Esophagus (tissue), 2 donors: Measurements from ENCODE around the gene COG1. TPM values are rescaled to one million over a fixed set of nuclear protein-coding genes. Genes with fewer than 3 reads are reported as not detected.

Source experiments
- H3K27ac ChIP-seq, 2 donors: one replicate each; pipeline ENCODE4 v1.5.1; 2013; ENCODE audit warnings: low read depth in 2 of 2, mild to moderate bottlenecking in 2 of 2, inconsistent platforms in 1 of 2, low read length in 1 of 2, moderate library complexity in 1 of 2
- H3K27me3 ChIP-seq, 2 donors: one replicate each; pipeline ENCODE4 v1.6.1; 2013; ENCODE audit warnings: low read length in 2 of 2, control low read depth in 1 of 2, mild to moderate bottlenecking in 1 of 2; ENCODE audit not compliant: insufficient read depth in 2 of 2, control insufficient read depth in 1 of 2
- H3K36me3 ChIP-seq, 2 donors: one replicate each; pipeline ENCODE4 v1.6.1; 2013; ENCODE audit warnings: low read length in 1 of 2; ENCODE audit not compliant: control insufficient read depth in 2 of 2, insufficient read depth in 2 of 2
- H3K4me1 ChIP-seq, 2 donors: one replicate each; pipeline ENCODE4 v1.6.1; 2013; ENCODE audit warnings: low read length in 1 of 2; ENCODE audit not compliant: control insufficient read depth in 2 of 2, insufficient read depth in 2 of 2
- H3K4me3 ChIP-seq, 2 donors: one replicate each; pipeline ENCODE4 v1.5.1; 2013; ENCODE audit warnings: low read length in 2 of 2, mild to moderate bottlenecking in 2 of 2, low read depth in 1 of 2, moderate library complexity in 1 of 2
- H3K9me3 ChIP-seq, 2 donors: one replicate each; pipeline ENCODE4 v1.6.1; 2013; ENCODE audit warnings: mild to moderate bottlenecking in 2 of 2, low read depth in 1 of 2, low read length in 1 of 2, moderate library complexity in 1 of 2; ENCODE audit not compliant: control insufficient read depth in 2 of 2, insufficient read depth in 1 of 2
- WGBS, 2 donors: extraction: QIAGEN DNeasy Blood & Tissue Kit; methylation state at CpG; one replicate each; pipeline ENCODE4 v1.1.7; 2013; 5-methylcytosine and 5-hydroxymethylcytosine counted together
- polyA plus RNA-seq, 2 donors: library from polyadenylated mRNA; stranded (reverse); fragments of 200-250 nt; gene quantifications; one replicate each; pipeline ENCODE4 v1.2.3, GENCODE V29; 2013
- donor health status: healthy with polysubstance abuse.
- donor health status: Bipolar disorder and iron deficiency.

The COG1 gene
- polyA plus RNA-seq, 2 donors = 11.0 to 13.0 TPM

- H3K9me3 ChIP-seq = peaks cover 0 to 3% of the 10 kb centered on the region in 2 donors
- peak overlapping the region; percentile 42 to 47 for H3K27ac ChIP-seq
- H3K4me3 ChIP-seq = no peak overlapping the region
- WGBS, 2 donors = 67 to 78% methylated on average over 5 of the region's 5 CpGs
- H3K4me1 ChIP-seq = peaks cover 0 to 6% of the 10 kb centered on the region in 2 donors
- no peaks in the 10 kb centered on the region for H3K27me3 ChIP-seq
- H3K36me3 ChIP-seq = no peaks in the 10 kb centered on the region
These were observed 31.9 kb downstream of the COG1 start for GRCh38 chr17:73224663-73225305.

GRCh38 chr17:73226556-73227172, 33.8 kb downstream of the COG1 start:
- no peaks in the 10 kb centered on the region for H3K36me3 ChIP-seq
- peaks cover 0 to 6% of the 10 kb centered on the region in 2 donors for H3K4me1 ChIP-seq
- H3K27ac ChIP-seq = no peak overlapping the region
- no peak overlapping the region for H3K4me3 ChIP-seq
- no peaks in the 10 kb centered on the region for H3K27me3 ChIP-seq
- 59 to 66% methylated on average over 3 of the region's 3 CpGs for WGBS, 2 donors
- H3K9me3 ChIP-seq = peaks cover 0 to 3% of the 10 kb centered on the region in 2 donors

GRCh38 chr17:73227379-73227778, 34.5 kb downstream of the COG1 start:
- H3K36me3 ChIP-seq = no peaks in the 10 kb centered on the region
- no peaks in the 10 kb centered on the region for H3K27me3 ChIP-seq
- H3K4me3 ChIP-seq = no peak overlapping the region
- H3K27ac ChIP-seq = no peak overlapping the region
- peaks cover 0 to 3% of the 10 kb centered on the region in 2 donors for H3K9me3 ChIP-seq
- 58 to 70% methylated on average over 3 of the region's 3 CpGs for WGBS, 2 donors
- peaks cover 0 to 6% of the 10 kb centered on the region in 2 donors for H3K4me1 ChIP-seq

GRCh38 chr17:73227944-73228343, 35.1 kb downstream of the COG1 start:
- Histone ChIP-seq H3K36me3 (no peaks in the 10 kb centered on the region), H3K27ac (peak overlapping the region in 1 of 2 donors; percentile 47), H3K27me3 (no peaks in the 10 kb centered on the region), H3K4me1 (peaks cover 0 to 6% of the 10 kb centered on the region in 2 donors), H3K4me3 (no peak overlapping the region), H3K9me3 (peaks cover 0 to 3% of the 10 kb centered on the region in 2 donors)
- 62 to 72% methylated on average over 6 of the region's 6 CpGs for WGBS, 2 donors

GRCh38 chr17:73228748-73229236, 35.9 kb downstream of the COG1 start:
- Histone ChIP-seq H3K4me1 (peaks cover 0 to 11% of the 10 kb centered on the region in 2 donors), H3K27ac (peak overlapping the region in 1 of 2 donors; percentile 66), H3K27me3 (no peaks in the 10 kb centered on the region), H3K4me3 (no peak overlapping the region), H3K36me3 (no peaks in the 10 kb centered on the region), H3K9me3 (peaks cover 0 to 3% of the 10 kb centered on the region in 2 donors)
- WGBS, 2 donors = 0 to 4% methylated on average over 2 of the region's 2 CpGs

- 91 to 92% methylated on average over 6 of the region's 6 CpGs for WGBS, 2 donors
- Histone ChIP-seq H3K27ac (no peak overlapping the region), H3K36me3 (no peaks in the 10 kb centered on the region), H3K9me3 (no peaks in the 10 kb centered on the region), H3K4me1 (peaks cover 0 to 6% of the 10 kb centered on the region in 2 donors), H3K4me3 (no peak overlapping the region), H3K27me3 (no peaks in the 10 kb centered on the region)
These were observed 37.2 kb downstream of the COG1 start for GRCh38 chr17:73230088-73230487.

- Histone ChIP-seq H3K9me3 (no peaks in the 10 kb centered on the region), H3K27ac (peak overlapping the region in 1 of 2 donors; percentile 70), H3K27me3 (no peaks in the 10 kb centered on the region), H3K36me3 (no peaks in the 10 kb centered on the region), H3K4me1 (peaks cover 0 to 6% of the 10 kb centered on the region in 2 donors), H3K4me3 (peak overlapping the region; percentile 93 to 100)
- 1% methylated on average over 20 of the region's 20 CpGs for WGBS, 2 donors
These were observed 38.5 kb downstream of the COG1 start for GRCh38 chr17:73231395-73231794.

GRCh38 chr17:73231841-73232586, 39.2 kb downstream of the COG1 start:
- Histone ChIP-seq H3K4me3 (peak overlapping the region; percentile 93 to 100), H3K9me3 (no peaks in the 10 kb centered on the region), H3K27ac (peak overlapping the region; percentile 84 to 91), H3K27me3 (no peaks in the 10 kb centered on the region), H3K4me1 (peaks cover 0 to 6% of the 10 kb centered on the region in 2 donors), H3K36me3 (peaks cover 0 to 3% of the 10 kb centered on the region in 2 donors)
- 0% methylated on average over 50 to 63 of the region's 63 CpGs for WGBS, 2 donors

- no peaks in the 10 kb centered on the region for H3K27me3 ChIP-seq
- H3K4me3 ChIP-seq = peak overlapping the region; percentile 93 to 100
- peak overlapping the region; percentile 84 to 91 for H3K27ac ChIP-seq
- H3K4me1 ChIP-seq = peaks cover 0 to 6% of the 10 kb centered on the region in 2 donors
- WGBS, 2 donors = 0% methylated on average over 48 of the region's 48 CpGs
- H3K9me3 ChIP-seq = no peaks in the 10 kb centered on the region
- H3K36me3 ChIP-seq = peaks cover 0 to 5% of the 10 kb centered on the region in 2 donors
These were observed 39.9 kb downstream of the COG1 start for GRCh38 chr17:73232587-73233373.
